HepG2 (cell line): ENCODE data around the gene AKT2. TPM values are rescaled to one million over a fixed set of nuclear protein-coding genes. Genes with fewer than 3 reads are reported as not detected.

ENCODE experiments used
- ATAC-seq: fragments of 200-7000 bp; cut with Tn5 transposase; 3 replicates; pipeline ENCODE4 v1.9.1; 2020; ENCODE audit warnings: mild to moderate bottlenecking, moderate library complexity
- BruUV-seq: library from RNA; stranded (reverse); fragments of 400-500 nt; replicated peaks from 2 replicates; lab custom pipeline; 2021; lab: Mats Ljungman, UMichigan
- CTCF ChIA-PET: fragments of 300-600 bp; formaldehyde crosslinking; extraction: SDS; loops from one replicate; lab custom pipeline; 2021; ENCODE audit warnings: low total read pairs, inconsistent platforms, low intra/inter-chr PET ratio; lab: Yijun Ruan, JAX
- POLR2A ChIA-PET: fragments of 350-600 bp; sonication (Branson Sonifier 250); formaldehyde crosslinking; loops from one replicate; lab custom pipeline; 2020; ENCODE audit warnings: antibody characterized with exemption, inconsistent platforms; lab: Yijun Ruan, JAX
- DNase-seq: peaks from one replicate; pipeline ENCODE4 v3.0.0-alpha.2; 2015; ENCODE audit warnings: low spot score
- FAIRE-seq: peaks from 3 replicates; lab custom pipeline; 2011; peaks lifted over from hg19 to GRCh38; lab: Jason Lieb, UNC
- H2AFZ ChIP-seq: one replicate; pipeline ENCODE4 v1.6.1; 2011; ENCODE audit warnings: low read length, inconsistent platforms
- H3K27ac ChIP-seq: fragments of 300-600 bp; 3 replicates; pipeline ENCODE4 v1.8.0; 2011; ENCODE audit warnings: mixed run types, mild to moderate bottlenecking, mixed read lengths, low read length, inconsistent platforms; ENCODE audit not compliant: insufficient read depth; ENCODE audit errors: extremely low read length
- H3K27me3 ChIP-seq, 2 experiments: fragments of 200-600 bp in 1 of 2; 2 replicates in 1 of 2; 3 replicates in 1 of 2; pipeline versions ENCODE4 v1.6.0 to v1.8.0; 2011; ENCODE audit warnings: low read length in 2 of 2, mild to moderate bottlenecking in 2 of 2, moderate library complexity in 2 of 2, inconsistent platforms in 1 of 2; ENCODE audit not compliant: insufficient read depth in 2 of 2, control insufficient read depth in 1 of 2
- H3K36me3 ChIP-seq, 2 experiments: fragments of 200-600 bp in 1 of 2; replicated peaks in 1 of 2; 2 replicates in 1 of 2; 3 replicates in 1 of 2; pipeline versions ENCODE4 v1.5.1 to v1.8.0; 2011; ENCODE audit warnings: low read length in 2 of 2, inconsistent platforms in 1 of 2; ENCODE audit not compliant: insufficient read depth in 2 of 2, control insufficient read depth in 1 of 2
- H3K4me1 ChIP-seq: 2 replicates; pipeline ENCODE4 v1.5.1; 2012; ENCODE audit warnings: low read length, inconsistent platforms; ENCODE audit not compliant: insufficient read depth
- H3K4me2 ChIP-seq: 2 replicates; pipeline ENCODE4 v1.6.0; 2011; ENCODE audit warnings: low read depth, low read length, inconsistent platforms
- H3K4me3 ChIP-seq, 3 experiments: fragments of 200-600 bp in 1 of 3; sonication (generic), shearing (Covaris generic) in 1 of 3; replicated peaks in 1 of 3; 2 replicates each; pipeline ENCODE4 v1.5.1; 2011 to 2016; ENCODE audit warnings: low read length in 3 of 3, inconsistent platforms in 2 of 3, low read depth in 2 of 3, mild to moderate bottlenecking in 2 of 3, control low read depth in 1 of 3, mixed read lengths in 1 of 3; ENCODE audit not compliant: insufficient read depth in 1 of 3
- H3K79me2 ChIP-seq: one replicate; pipeline ENCODE4 v1.6.1; 2011; ENCODE audit warnings: low read length, inconsistent platforms; ENCODE audit not compliant: insufficient read depth
- H3K9ac ChIP-seq: 2 replicates; pipeline ENCODE4 v1.6.0; 2011; ENCODE audit warnings: mild to moderate bottlenecking, low read depth, low read length, inconsistent platforms; ENCODE audit not compliant: insufficient read depth
- H3K9me3 ChIP-seq: 2 replicates; pipeline ENCODE4 v1.5.1; 2012; ENCODE audit warnings: mild to moderate bottlenecking, low read length
- H4K20me1 ChIP-seq: 2 replicates; pipeline ENCODE4 v1.6.0; 2011; ENCODE audit warnings: inconsistent platforms, mild to moderate bottlenecking, low read length, moderate library complexity; ENCODE audit not compliant: insufficient read depth
- HDAC2 ChIP-seq: sonication (generic); formaldehyde crosslinking; IDR thresholded peaks from 2 replicates; pipeline ENCODE4 v1.4.0; 2020; ENCODE audit warnings: missing genetic modification reagents
- MAF1 ChIP-seq: sonication (generic); formaldehyde crosslinking; IDR thresholded peaks from 2 replicates; pipeline ENCODE4 v1.5.0; 2020; ENCODE audit warnings: missing genetic modification reagents, borderline replicate concordance
- PHF8 ChIP-seq: sonication (generic); formaldehyde crosslinking; IDR thresholded peaks from 2 replicates; pipeline ENCODE4 v1.5.0; 2020; ENCODE audit warnings: missing genetic modification reagents
- PLRG1 ChIP-seq: fragments of 450-650 bp; conservative IDR thresholded peaks from 2 replicates; pipeline ENCODE4 v1.6.1; 2016
- RFX3 ChIP-seq: IDR thresholded peaks from 2 replicates; pipeline ENCODE4 v1.6.1; 2016; ENCODE audit warnings: missing biosample characterization, missing genetic modification reagents
- RXRB ChIP-seq: IDR thresholded peaks from 2 replicates; pipeline ENCODE4 v1.6.1; 2016; ENCODE audit warnings: borderline replicate concordance, missing genetic modification reagents, missing compliant biosample characterization
- THAP11 ChIP-seq: IDR thresholded peaks from 2 replicates; pipeline ENCODE4 v1.6.1; 2016; ENCODE audit warnings: missing biosample characterization, missing genetic modification reagents
- ZNF644 ChIP-seq: IDR thresholded peaks from 2 replicates; pipeline ENCODE4 v1.6.1; 2016; ENCODE audit warnings: low read depth
- ZSCAN20 ChIP-seq: sonication (generic); formaldehyde crosslinking; IDR thresholded peaks from 2 replicates; pipeline ENCODE4 v1.4.0; 2020; ENCODE audit warnings: missing genetic modification reagents, mild to moderate bottlenecking, borderline replicate concordance
- WGBS: methylation state at CpG from one replicate; pipeline ENCODE4 v1.1.6; 2017; ENCODE audit warnings: low lambda C conversion rate; 5-methylcytosine and 5-hydroxymethylcytosine counted together
- in situ Hi-C: cut with HindIII; loops from 2 replicates; pipeline ENCODE4 v1.10.0; 2017; ENCODE audit warnings: low pct_unique_long_range_greater_than_20kb; ENCODE audit not compliant: extremely low pct_ligation_motif_present
- intact Hi-C: fragments of 100-400 bp; cut with micrococcal nuclease; formaldehyde crosslinking; loops from one replicate; pipeline ENCODE4 v1.10.0; 2022; ENCODE audit not compliant: unreplicated experiment
- polyA plus RNA-seq, 8 experiments: library from polyadenylated mRNA; depleted of rRNA in 3 of 8; stranded (reverse) in 7 of 8; unstranded in 1 of 8; fragments of >200 nt; fragmentation: Illumina TruSeq in 4 of 8; extraction: Trizol in 4 of 8; gene quantifications; 2 replicates each; pipeline versions ENCODE4 v1.2.1 to v1.2.3, GENCODE V29; 2011 to 2016; ENCODE audit warnings: low read depth in 4 of 8, missing spikeins in 1 of 8, mixed read lengths in 1 of 8; ENCODE audit not compliant: insufficient read depth in 1 of 8
- total RNA-seq, 5 experiments: library from RNA; depleted of rRNA; stranded (reverse); fragments of >200 nt; fragmentation: Illumina TruSeq; extraction: Trizol; gene quantifications; 2 replicates each; pipeline ENCODE4 v1.2.3, GENCODE V29; 2016; ENCODE audit warnings: low read depth in 1 of 5
- TF ChIP-seq, protein P1 (sequence below): sonication (generic); formaldehyde crosslinking; IDR thresholded peaks from 2 replicates; pipeline ENCODE4 v1.8.0; 2022; ENCODE audit warnings: missing genetic modification reagents, mild to moderate bottlenecking, inconsistent platforms, borderline replicate concordance
- TF ChIP-seq, protein P2 (sequence below): sonication (generic); formaldehyde crosslinking; IDR thresholded peaks from 2 replicates; pipeline ENCODE4 v1.4.0; 2020; ENCODE audit warnings: missing genetic modification reagents
- TF ChIP-seq, protein P3 (sequence below): sonication (generic); formaldehyde crosslinking; IDR thresholded peaks from 2 replicates; pipeline ENCODE4 v1.4.0; 2020; ENCODE audit warnings: missing genetic modification reagents
- TF ChIP-seq, protein P4 (sequence below): sonication (generic); formaldehyde crosslinking; IDR thresholded peaks from 2 replicates; pipeline ENCODE4 v1.4.0; 2020; ENCODE audit warnings: missing genetic modification reagents, borderline replicate concordance
- TF ChIP-seq, protein P5 (sequence below): sonication (generic); formaldehyde crosslinking; IDR thresholded peaks from 2 replicates; pipeline ENCODE4 v1.8.0; 2023; ENCODE audit warnings: mild to moderate bottlenecking, missing genetic modification reagents

The AKT2 gene
- total and polyA plus RNA-seq, 2 of the 13 experiments (the other 11 are each of a cell fraction or from before 2014, with no cell fraction given): 82.1 to 173 TPM

DNA sequence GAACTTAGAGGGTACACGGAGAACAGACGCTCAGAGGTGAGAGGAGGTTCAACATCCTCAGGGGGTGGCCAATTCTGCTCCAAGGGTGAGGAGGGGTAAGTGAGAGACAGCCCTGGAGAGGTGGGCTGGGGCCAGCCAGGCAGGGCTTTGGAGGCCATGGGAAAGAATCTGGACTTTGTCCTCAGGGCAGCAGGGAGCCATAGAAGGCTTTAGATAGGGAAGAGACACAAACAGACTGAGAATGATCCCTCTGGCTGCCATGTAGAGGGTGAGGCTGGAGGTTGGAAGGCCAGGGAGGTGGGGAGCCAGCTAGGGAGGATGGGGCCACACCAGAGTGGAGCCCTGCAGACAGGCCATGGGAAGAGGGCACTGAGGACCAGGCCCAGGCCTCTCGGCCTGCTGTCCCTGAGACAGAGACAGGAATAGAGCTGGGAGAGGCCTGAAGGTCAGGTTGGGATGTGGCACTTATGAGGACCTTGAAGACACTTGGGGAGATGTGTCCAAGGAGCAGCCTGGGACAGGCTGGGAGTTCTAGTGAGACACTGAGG, 29.5 kb downstream of the AKT2 start:
- 96% methylated on average over 3 of the region's 3 CpGs for WGBS
- H3K4me1 ChIP-seq: peaks cover 56% of the 10 kb centered on the region
- H3K4me2 ChIP-seq: 0 out of 2 replicates have a peak overlapping the region, but pooled peaks have one; percentile 21
- peak; percentile 60 for ATAC-seq
- DNase-seq: peak; percentile 45
- peak overlapping the region; percentile 81 for H3K27ac ChIP-seq
- intact Hi-C loops: loop anchor here (1.0 kb wide), 1 partner anchor 28 kb away; no protein-coding TSS in a partner anchor
- H2AFZ ChIP-seq: no peak overlapping the region
- ChIA-PET CTCF (no interaction called here), POLR2A (no interaction called here)
- BruUV-seq: no TSS peak
- H3K9ac ChIP-seq: peak overlapping the region; percentile 23; the same call in 1 of the 2 replicates
- peaks cover 8% of the 10 kb centered on the region for H4K20me1 ChIP-seq
- H3K27me3 ChIP-seq: no peaks in the 10 kb centered on the region
- no peaks in the 10 kb centered on the region for H3K9me3 ChIP-seq
- H3K79me2 ChIP-seq: peaks cover 42% of the 10 kb centered on the region
- in situ Hi-C loops: no loop called here
- H3K4me3 ChIP-seq: no peak overlapping the region
- peaks cover 20 to 39% of the 10 kb centered on the region in 2 experiments for H3K36me3 ChIP-seq
- no peak for FAIRE-seq
- TF ChIP-seq HDAC2 (CRISPR knock-in tag) (no peak), MAF1 (CRISPR knock-in tag) (no peak), RFX3 (CRISPR knock-in tag) (no peak), PHF8 (CRISPR knock-in tag) (no peak), THAP11 (no peak), PLRG1 (no peak), ZSCAN20 (no peak), RXRB (CRISPR knock-in tag) (peak; percentile 42), ZNF644 (CRISPR knock-in tag) (peak; percentile 65)
- TF ChIP-seq, protein P1, sequence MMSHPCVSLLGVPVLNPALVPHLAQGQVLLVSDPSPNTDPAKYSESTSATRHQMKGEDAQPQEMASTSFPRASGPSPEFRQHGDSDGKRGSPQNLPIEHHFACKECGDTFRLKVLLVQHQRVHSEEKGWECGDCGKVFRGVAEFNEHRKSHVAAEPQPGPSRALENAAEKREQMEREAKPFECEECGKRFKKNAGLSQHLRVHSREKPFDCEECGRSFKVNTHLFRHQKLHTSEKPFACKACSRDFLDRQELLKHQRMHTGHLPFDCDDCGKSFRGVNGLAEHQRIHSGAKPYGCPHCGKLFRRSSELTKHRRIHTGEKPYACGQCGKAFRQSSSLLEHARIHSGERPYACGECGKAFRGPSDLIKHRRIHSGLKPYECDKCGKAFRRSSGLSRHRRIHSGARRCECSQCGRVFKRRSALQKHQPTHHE (CRISPR knock-in tag): no peak
- TF ChIP-seq, protein P2, sequence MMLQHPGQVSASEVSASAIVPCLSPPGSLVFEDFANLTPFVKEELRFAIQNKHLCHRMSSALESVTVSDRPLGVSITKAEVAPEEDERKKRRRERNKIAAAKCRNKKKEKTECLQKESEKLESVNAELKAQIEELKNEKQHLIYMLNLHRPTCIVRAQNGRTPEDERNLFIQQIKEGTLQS: no peak
- TF ChIP-seq, protein P3, sequence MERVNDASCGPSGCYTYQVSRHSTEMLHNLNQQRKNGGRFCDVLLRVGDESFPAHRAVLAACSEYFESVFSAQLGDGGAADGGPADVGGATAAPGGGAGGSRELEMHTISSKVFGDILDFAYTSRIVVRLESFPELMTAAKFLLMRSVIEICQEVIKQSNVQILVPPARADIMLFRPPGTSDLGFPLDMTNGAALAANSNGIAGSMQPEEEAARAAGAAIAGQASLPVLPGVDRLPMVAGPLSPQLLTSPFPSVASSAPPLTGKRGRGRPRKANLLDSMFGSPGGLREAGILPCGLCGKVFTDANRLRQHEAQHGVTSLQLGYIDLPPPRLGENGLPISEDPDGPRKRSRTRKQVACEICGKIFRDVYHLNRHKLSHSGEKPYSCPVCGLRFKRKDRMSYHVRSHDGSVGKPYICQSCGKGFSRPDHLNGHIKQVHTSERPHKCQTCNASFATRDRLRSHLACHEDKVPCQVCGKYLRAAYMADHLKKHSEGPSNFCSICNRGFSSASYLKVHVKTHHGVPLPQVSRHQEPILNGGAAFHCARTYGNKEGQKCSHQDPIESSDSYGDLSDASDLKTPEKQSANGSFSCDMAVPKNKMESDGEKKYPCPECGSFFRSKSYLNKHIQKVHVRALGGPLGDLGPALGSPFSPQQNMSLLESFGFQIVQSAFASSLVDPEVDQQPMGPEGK (CRISPR knock-in tag): peak; percentile 20; the same call in 1 of the 2 replicates
- TF ChIP-seq, protein P4, sequence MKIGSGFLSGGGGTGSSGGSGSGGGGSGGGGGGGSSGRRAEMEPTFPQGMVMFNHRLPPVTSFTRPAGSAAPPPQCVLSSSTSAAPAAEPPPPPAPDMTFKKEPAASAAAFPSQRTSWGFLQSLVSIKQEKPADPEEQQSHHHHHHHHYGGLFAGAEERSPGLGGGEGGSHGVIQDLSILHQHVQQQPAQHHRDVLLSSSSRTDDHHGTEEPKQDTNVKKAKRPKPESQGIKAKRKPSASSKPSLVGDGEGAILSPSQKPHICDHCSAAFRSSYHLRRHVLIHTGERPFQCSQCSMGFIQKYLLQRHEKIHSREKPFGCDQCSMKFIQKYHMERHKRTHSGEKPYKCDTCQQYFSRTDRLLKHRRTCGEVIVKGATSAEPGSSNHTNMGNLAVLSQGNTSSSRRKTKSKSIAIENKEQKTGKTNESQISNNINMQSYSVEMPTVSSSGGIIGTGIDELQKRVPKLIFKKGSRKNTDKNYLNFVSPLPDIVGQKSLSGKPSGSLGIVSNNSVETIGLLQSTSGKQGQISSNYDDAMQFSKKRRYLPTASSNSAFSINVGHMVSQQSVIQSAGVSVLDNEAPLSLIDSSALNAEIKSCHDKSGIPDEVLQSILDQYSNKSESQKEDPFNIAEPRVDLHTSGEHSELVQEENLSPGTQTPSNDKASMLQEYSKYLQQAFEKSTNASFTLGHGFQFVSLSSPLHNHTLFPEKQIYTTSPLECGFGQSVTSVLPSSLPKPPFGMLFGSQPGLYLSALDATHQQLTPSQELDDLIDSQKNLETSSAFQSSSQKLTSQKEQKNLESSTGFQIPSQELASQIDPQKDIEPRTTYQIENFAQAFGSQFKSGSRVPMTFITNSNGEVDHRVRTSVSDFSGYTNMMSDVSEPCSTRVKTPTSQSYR (CRISPR knock-in tag): peak; percentile 12; the same call in 1 of the 2 replicates
- TF ChIP-seq, protein P5, sequence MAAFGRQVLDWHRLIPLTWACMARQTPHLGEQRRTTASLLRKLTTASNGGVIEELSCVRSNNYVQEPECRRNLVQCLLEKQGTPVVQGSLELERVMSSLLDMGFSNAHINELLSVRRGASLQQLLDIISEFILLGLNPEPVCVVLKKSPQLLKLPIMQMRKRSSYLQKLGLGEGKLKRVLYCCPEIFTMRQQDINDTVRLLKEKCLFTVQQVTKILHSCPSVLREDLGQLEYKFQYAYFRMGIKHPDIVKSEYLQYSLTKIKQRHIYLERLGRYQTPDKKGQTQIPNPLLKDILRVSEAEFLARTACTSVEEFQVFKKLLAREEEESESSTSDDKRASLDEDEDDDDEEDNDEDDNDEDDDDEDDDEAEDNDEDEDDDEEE (CRISPR knock-in tag): no peak
